Measurements from ENCODE around the gene SDK2. TPM values are rescaled to one million over a fixed set of nuclear protein-coding genes. Genes with fewer than 3 reads are reported as not detected.
A peak's percentile ranks its signal among the peaks of the same experiment; 100 is the strongest.

The SDK2 gene
- polyA plus RNA-seq, 3 donors: 0.01 TPM; not detected in 2

DNA sequence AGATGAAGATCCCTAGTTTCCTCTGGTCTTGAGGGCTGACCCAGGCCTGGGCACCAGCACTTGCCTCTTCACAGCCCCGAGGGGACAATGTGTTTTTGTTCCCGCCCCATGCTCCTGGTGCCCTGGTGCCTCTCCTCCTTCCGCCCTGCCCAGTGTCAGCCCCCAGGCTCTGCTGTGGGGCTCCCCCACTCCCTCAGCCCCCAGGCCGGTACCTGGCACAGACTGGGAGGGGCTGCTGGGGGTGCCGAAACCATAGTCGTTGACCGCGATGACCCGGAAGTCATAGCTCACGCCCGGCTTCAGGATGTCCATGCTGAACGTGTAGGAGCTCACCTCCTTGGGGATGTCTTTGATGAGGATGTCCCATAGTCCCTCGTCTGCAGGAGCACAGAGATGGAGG is 292.0 kb downstream of the SDK2 start:
- H3K4me3 Mint-ChIP-seq: no peak overlapping the region
- Histone ChIP-seq H3K27me3 (ENCODE audit: control insufficient read depth in 2 of 2, insufficient read depth in 2 of 2, low read length in 2 of 2) (no peaks in the 10 kb centered on the region), H4K20me1 (ENCODE audit: insufficient read depth, low read length) (no peaks in the 10 kb centered on the region), H3K36me3 (replicated peaks in 1 of 2; ENCODE audit: control insufficient read depth in 1 of 2, insufficient read depth in 2 of 2, low read length in 2 of 2) (no peaks in the 10 kb centered on the region), H3K27ac (ENCODE audit: low read depth in 1 of 2, low read length in 2 of 2) (no peak overlapping the region), H2AFZ (ENCODE audit: insufficient read depth, low read depth, low read length, poor library complexity, severe bottlenecking) (no peak overlapping the region), H3K4me2 (replicated peaks; ENCODE audit: extremely low read depth, low read length, poor library complexity, severe bottlenecking) (no peak overlapping the region), H3K9me3 (replicated peaks in 1 of 2; ENCODE audit: control insufficient read depth in 1 of 2, insufficient read depth in 1 of 2, low read length in 2 of 2) (no peaks in the 10 kb centered on the region), H3K4me1 (ENCODE audit: control insufficient read depth in 1 of 2, insufficient read depth in 2 of 2, low read length in 2 of 2) (no peaks in the 10 kb centered on the region), H3K79me2 (ENCODE audit: insufficient read depth, low read length) (no peaks in the 10 kb centered on the region), H3K4me3 (replicated peaks in 1 of 3; ENCODE audit: low read depth in 2 of 3, low read length in 3 of 3) (no peak overlapping the region), H3K9ac (ENCODE audit: insufficient read depth, low read length, poor library complexity, severe bottlenecking) (no peak overlapping the region)
- WGBS (ENCODE audit: insufficient coverage): 97% methylated on average over 11 of the region's 13 CpGs
- no peaks in the 10 kb centered on the region for H3K4me1 Mint-ChIP-seq
- H3K27me3 Mint-ChIP-seq (ENCODE audit: low read depth in 3 of 3): peaks cover 0 to 4% (median 3%) of the 10 kb centered on the region in 3 donors
- intact Hi-C loops (cut with micrococcal nuclease): no loop called here
- H3K27ac Mint-ChIP-seq: no peak overlapping the region
- TF ChIP-seq, protein P1, sequence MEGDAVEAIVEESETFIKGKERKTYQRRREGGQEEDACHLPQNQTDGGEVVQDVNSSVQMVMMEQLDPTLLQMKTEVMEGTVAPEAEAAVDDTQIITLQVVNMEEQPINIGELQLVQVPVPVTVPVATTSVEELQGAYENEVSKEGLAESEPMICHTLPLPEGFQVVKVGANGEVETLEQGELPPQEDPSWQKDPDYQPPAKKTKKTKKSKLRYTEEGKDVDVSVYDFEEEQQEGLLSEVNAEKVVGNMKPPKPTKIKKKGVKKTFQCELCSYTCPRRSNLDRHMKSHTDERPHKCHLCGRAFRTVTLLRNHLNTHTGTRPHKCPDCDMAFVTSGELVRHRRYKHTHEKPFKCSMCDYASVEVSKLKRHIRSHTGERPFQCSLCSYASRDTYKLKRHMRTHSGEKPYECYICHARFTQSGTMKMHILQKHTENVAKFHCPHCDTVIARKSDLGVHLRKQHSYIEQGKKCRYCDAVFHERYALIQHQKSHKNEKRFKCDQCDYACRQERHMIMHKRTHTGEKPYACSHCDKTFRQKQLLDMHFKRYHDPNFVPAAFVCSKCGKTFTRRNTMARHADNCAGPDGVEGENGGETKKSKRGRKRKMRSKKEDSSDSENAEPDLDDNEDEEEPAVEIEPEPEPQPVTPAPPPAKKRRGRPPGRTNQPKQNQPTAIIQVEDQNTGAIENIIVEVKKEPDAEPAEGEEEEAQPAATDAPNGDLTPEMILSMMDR (IDR thresholded peaks at IDR 0.05): no peak
- no peak for DNase-seq
- no peaks in the 10 kb centered on the region for H3K36me3 Mint-ChIP-seq
- peaks cover 0 to 3% (median 0%) of the 10 kb centered on the region in 7 donors for H3K9me3 Mint-ChIP-seq

DNA sequence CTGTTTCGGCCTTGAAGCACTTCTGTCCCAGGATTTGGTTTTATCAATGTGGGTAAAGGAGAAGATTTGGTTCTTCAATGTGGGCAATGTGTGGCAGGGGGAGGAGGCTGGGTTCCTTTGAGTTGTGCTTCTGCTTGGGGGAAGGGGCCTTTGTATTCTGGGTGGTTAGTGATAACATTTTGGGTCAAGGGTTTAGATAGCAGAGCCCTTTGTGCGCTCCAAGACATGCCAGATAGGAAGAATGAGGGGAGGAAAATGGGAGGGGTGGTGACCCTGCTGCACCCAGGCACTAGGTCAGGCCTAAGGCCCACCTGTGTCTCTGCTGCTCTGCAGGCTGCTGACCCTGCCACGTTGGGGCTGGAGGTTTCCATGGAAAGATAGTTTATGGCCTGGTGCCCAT is 292.5 kb downstream of the SDK2 start:
- H3K27me3 Mint-ChIP-seq (ENCODE audit: low read depth in 3 of 3): peaks cover 0 to 4% (median 3%) of the 10 kb centered on the region in 3 donors
- Histone ChIP-seq H3K9ac (ENCODE audit: insufficient read depth, low read length, poor library complexity, severe bottlenecking) (no peak overlapping the region), H3K4me1 (ENCODE audit: control insufficient read depth in 1 of 2, insufficient read depth in 2 of 2, low read length in 2 of 2) (no peaks in the 10 kb centered on the region), H3K4me2 (replicated peaks; ENCODE audit: extremely low read depth, low read length, poor library complexity, severe bottlenecking) (no peak overlapping the region), H3K36me3 (replicated peaks in 1 of 2; ENCODE audit: control insufficient read depth in 1 of 2, insufficient read depth in 2 of 2, low read length in 2 of 2) (no peaks in the 10 kb centered on the region), H3K27ac (ENCODE audit: low read depth in 1 of 2, low read length in 2 of 2) (no peak overlapping the region), H4K20me1 (ENCODE audit: insufficient read depth, low read length) (no peaks in the 10 kb centered on the region), H3K79me2 (ENCODE audit: insufficient read depth, low read length) (no peaks in the 10 kb centered on the region), H3K4me3 (replicated peaks in 1 of 3; ENCODE audit: low read depth in 2 of 3, low read length in 3 of 3) (no peak overlapping the region), H2AFZ (ENCODE audit: insufficient read depth, low read depth, low read length, poor library complexity, severe bottlenecking) (no peak overlapping the region), H3K27me3 (ENCODE audit: control insufficient read depth in 2 of 2, insufficient read depth in 2 of 2, low read length in 2 of 2) (no peaks in the 10 kb centered on the region), H3K9me3 (replicated peaks in 1 of 2; ENCODE audit: control insufficient read depth in 1 of 2, insufficient read depth in 1 of 2, low read length in 2 of 2) (no peaks in the 10 kb centered on the region)
- peak overlapping the region in 2 of 7 donors; percentile 25 to 54 for H3K27ac Mint-ChIP-seq
- peaks cover 0 to 3% (median 0%) of the 10 kb centered on the region in 7 donors for H3K9me3 Mint-ChIP-seq
- WGBS (ENCODE audit: insufficient coverage): 78% methylated on average over 3 of the region's 3 CpGs
- H3K4me3 Mint-ChIP-seq: no peak overlapping the region
- no peak for DNase-seq
- intact Hi-C loops (cut with micrococcal nuclease): no loop called here
- H3K36me3 Mint-ChIP-seq: no peaks in the 10 kb centered on the region
- no peaks in the 10 kb centered on the region for H3K4me1 Mint-ChIP-seq
- TF ChIP-seq, protein P1 (IDR thresholded peaks at IDR 0.05): no peak
